GM08714 (cell line): ENCODE results near the gene LRRC18.

Experiments used
- H3K4me3 ChIP-seq: fragments of 200-500 bp; sonication (Bioruptor generic); 2 replicates; pipeline ENCODE4 v1.5.1; 2014; ENCODE audit warnings: mild to moderate bottlenecking, low read length, inconsistent platforms
- ZNF274 ChIP-seq: IDR thresholded peaks from 2 replicates; pipeline ENCODE4 v1.6.1; 2012; ENCODE audit warnings: mild to moderate bottlenecking, low read depth, low read length

The LRRC18 gene

DNA sequence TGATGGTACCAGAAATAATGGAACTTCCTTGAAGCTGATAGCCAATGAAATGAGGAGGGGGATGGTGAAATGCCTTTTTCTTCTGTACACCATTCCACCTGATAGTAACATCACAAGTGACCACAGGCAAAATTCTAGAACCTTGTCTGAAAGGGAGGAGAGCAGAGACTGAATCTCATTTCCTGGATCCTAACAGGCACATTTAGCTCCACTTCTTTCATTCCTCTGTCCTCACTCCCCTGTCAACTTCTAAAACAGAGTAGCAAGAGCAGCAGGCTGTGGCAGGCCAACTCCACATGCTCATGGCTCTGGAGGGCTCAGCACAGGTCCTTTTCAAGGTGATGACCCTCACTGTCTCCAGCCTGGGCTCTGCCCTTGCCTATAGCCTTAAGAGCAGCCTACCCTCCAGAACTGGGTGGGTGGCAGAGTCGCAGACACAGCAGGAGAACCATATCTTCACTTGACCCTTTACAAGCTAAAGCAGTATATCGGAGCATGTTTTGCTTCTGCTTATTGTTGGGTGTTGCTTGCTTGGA is at the start of gene LRRC18:
Gene LRRC18, minus strand, starts transcription at position 51 of the 536 bp plus-strand sequence. CDS start 25,685 bp downstream, outside the sequence.
- no peak within 1 kb of the TSS for H3K4me3 ChIP-seq
- TF ChIP-seq ZNF274 = no peak

GRCh38 chr10:48985621-48986158 is 46.0 kb upstream of the LRRC18 start:
- no peak overlapping the region for H3K4me3 ChIP-seq
- TF ChIP-seq ZNF274 = no peak

DNA sequence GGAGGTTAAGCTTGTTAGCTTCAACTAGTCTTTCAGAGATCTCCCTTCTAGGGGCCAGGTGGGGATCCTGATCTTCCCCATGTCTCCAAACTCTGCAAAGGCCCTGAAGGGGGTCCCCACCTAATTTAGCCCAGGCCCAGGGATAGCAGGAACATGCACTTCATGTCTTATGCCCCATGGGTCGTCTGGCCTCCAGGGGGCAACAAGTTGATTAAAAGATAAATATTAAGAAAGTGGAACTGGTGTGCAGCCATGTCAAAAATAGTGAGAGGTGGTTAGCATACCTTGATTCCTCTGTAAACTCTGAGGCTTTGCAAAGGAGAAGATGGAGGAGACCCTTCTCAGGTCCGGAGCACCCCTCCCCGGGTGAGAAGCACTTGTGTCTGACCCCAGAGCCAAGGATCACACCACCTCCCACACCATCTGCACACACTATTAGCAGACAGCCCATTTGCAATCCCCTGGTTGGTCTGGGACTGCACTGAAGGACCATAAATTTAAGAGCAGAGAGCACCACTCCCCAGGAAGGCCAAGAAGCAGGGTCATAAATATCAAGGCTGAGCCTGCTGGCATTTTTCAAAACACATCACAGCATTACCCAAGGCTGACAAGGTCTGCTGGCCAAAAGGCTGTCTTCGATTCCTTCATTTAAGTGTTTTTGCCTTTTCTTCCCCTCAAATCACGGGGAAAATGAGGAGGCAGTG is 44.2 kb upstream of the LRRC18 start:
- TF ChIP-seq ZNF274 = no peak
- no peak overlapping the region for H3K4me3 ChIP-seq

GRCh38 chr10:48982584-48982983 is 42.9 kb upstream of the LRRC18 start:
- TF ChIP-seq ZNF274 = no peak
- no peak overlapping the region for H3K4me3 ChIP-seq

DNA sequence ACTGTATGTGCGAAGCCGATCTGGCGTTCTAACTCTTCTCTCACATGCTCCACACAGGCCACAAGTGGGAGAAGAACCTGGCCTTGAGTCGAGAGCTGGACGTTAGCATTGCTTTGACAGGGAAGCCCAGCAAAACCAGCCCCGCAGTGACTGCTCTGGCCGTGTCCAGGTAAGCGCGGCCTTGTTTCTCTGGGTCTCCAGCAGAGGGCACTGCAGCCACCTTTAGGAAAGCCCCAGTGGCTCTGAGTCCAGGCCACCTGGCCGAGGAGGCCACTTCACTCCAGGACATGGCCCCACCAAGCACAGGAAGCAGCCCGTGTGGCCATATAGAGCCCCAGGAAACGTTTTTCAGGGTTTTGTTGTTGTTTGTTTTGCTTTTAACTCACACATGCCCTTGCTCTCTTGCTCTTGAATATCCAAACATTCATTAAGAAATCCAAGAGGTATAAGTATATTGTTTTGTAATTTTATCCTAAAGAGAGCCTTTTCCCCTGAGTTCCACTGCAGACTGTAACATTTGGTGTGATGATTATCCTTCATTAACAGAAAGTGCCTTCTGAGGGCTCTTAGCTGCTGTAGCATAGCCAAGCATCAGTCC is 41.8 kb upstream of the LRRC18 start:
- TF ChIP-seq ZNF274 = no peak
- H3K4me3 ChIP-seq = no peak overlapping the region

- H3K4me3 ChIP-seq = no peak overlapping the region
- TF ChIP-seq ZNF274 = no peak
Observed at GRCh38 chr10:48978318-48978717, 38.7 kb upstream of the LRRC18 start.

GRCh38 chr10:48976196-48976595 is 36.6 kb upstream of the LRRC18 start:
- TF ChIP-seq ZNF274 = no peak

GRCh38 chr10:48974510-48975156 is 35.0 kb upstream of the LRRC18 start:
- H3K4me3 ChIP-seq = no peak overlapping the region
- TF ChIP-seq ZNF274 = no peak

More at GRCh38 chr10:48976196-48976595, 36.6 kb upstream of the LRRC18 start:
- no peak overlapping the region for H3K4me3 ChIP-seq

GRCh38 chr10:48973065-48973464 is 33.4 kb upstream of the LRRC18 start:
- H3K4me3 ChIP-seq = no peak overlapping the region

GRCh38 chr10:48970654-48971053 is 31.0 kb upstream of the LRRC18 start:
- no peak for TF ChIP-seq ZNF274
- H3K4me3 ChIP-seq = no peak overlapping the region

More at GRCh38 chr10:48973065-48973464, 33.4 kb upstream of the LRRC18 start:
- TF ChIP-seq ZNF274 = no peak

DNA sequence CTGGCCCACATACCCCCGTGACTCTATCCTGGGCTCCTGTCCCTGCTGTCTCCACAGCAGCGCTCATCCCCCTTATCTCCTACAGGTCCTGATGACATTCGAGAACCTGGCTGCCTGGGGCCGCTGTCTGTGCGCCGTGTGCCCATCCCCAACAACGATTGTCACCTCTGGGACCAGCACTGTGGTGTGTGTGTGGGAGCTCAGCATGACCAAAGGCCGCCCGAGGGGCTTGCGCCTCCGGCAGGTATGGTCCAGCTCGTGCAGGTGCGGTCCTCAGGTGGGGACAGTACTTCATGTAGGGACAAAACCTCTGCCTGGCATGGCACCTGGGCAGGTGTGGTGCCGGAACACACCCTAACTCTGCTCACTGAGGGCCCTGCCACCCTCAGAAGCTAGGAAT is 30.4 kb upstream of the LRRC18 start:
- H3K4me3 ChIP-seq = no peak overlapping the region
- no peak for TF ChIP-seq ZNF274

DNA sequence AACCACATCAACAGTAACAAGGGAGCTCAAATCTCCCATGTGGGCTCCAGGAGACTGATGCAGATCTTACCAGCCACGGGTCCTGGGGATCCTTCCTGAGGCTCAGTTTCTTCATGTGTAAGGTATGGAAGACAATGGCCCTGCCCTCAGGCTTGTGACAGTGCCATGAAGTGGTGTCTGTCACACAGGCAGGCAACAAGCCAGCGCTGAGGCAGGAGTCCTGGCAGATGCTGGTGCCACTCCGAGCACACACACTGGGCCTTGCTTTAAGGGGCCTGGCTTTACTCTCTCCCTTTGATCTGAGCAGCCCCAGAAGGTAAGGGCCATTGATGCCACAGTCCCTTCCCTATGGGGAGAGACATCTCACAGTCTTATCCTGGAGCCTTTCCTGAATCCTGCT is 28.4 kb upstream of the LRRC18 start:
- no peak overlapping the region for H3K4me3 ChIP-seq
- no peak for TF ChIP-seq ZNF274

DNA sequence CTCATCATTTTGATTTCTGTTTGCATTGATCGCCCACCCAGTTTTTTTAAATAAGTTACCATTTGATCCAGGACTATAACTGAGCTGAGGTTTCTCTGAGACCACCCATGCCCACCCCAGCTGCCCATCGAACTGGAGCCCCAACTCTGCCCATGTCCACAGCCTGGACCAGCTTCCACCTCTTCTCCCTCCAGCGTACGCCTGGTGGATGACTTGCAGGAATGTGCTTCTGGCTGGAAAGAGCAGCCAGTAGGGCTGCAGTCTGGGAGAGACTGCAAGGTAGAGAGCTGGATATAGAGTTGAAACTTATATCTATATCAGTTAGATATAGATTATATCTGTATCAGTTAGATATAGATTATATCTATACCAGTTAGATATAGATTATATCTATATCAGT is 25.8 kb upstream of the LRRC18 start:
- no peak for TF ChIP-seq ZNF274
- H3K4me3 ChIP-seq = no peak overlapping the region

DNA sequence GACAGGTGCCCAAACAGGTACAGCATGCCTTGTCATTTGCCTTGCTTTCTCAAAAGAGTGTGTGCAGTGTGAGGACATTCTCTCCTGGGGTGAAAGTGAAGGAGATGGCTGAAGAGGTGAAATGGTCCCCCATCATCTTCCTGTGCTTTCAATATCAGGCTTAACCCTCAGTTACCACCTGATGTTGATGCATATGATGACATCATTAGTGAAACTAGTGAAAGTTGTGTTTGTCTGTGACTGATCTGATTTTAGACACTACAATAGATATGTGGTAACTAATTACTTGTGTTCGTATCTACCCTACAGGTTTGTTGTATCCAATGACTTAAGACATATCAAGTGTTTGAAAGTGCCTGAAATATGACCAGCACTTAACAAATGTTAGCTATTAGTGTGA is 24.4 kb upstream of the LRRC18 start:
- H3K4me3 ChIP-seq = no peak overlapping the region
- no peak for TF ChIP-seq ZNF274
